Endodermal cell (in vitro differentiated cells): ENCODE data around the gene NUDT9. TPM values are rescaled to one million over a fixed set of nuclear protein-coding genes. Genes with fewer than 3 reads are reported as not detected.
A peak's percentile ranks its signal among the peaks of the same experiment; 100 is the strongest.

Experiments
- DNase-seq: peaks from one replicate; pipeline ENCODE4 v3.0.0-alpha.2; 2017
- H3K27ac ChIP-seq: 2 replicates; pipeline ENCODE4 v1.5.1; 2013; ENCODE audit warnings: mild to moderate bottlenecking, low read depth, low read length, moderate library complexity
- H3K27me3 ChIP-seq: 2 replicates; pipeline ENCODE4 v1.6.1; 2013; ENCODE audit warnings: mild to moderate bottlenecking, low read length, moderate library complexity; ENCODE audit not compliant: insufficient read depth, control insufficient read depth, poor library complexity, severe bottlenecking
- H3K36me3 ChIP-seq: 2 replicates; pipeline ENCODE4 v1.7.0; 2013; ENCODE audit warnings: mild to moderate bottlenecking, low read length, moderate library complexity; ENCODE audit not compliant: control insufficient read depth, insufficient read depth
- H3K4me1 ChIP-seq: one replicate; pipeline ENCODE4 v1.7.0; 2013; ENCODE audit warnings: low read length; ENCODE audit not compliant: control insufficient read depth, insufficient read depth
- H3K4me3 ChIP-seq: 2 replicates; pipeline ENCODE4 v1.5.1; 2013; ENCODE audit warnings: mild to moderate bottlenecking, low read length, moderate library complexity
- H3K9ac ChIP-seq: 2 replicates; pipeline ENCODE4 v1.6.1; 2013; ENCODE audit warnings: mild to moderate bottlenecking, low read length, moderate library complexity; ENCODE audit not compliant: poor library complexity, severe bottlenecking; ENCODE audit errors: extremely low read depth
- H3K9me3 ChIP-seq: 2 replicates; pipeline ENCODE4 v1.6.1; 2013; ENCODE audit warnings: mild to moderate bottlenecking, low read length, moderate library complexity; ENCODE audit not compliant: control insufficient read depth
- H3K27ac Mint-ChIP-seq: 2 replicates; pipeline ENCODE4 v1.8.0; 2020; ENCODE audit warnings: mixed read lengths
- H3K27me3 Mint-ChIP-seq: 2 replicates; pipeline ENCODE4 v1.8.0; 2021; ENCODE audit warnings: mild to moderate bottlenecking, mixed read lengths; ENCODE audit not compliant: insufficient read depth
- H3K36me3 Mint-ChIP-seq: 2 replicates; pipeline ENCODE4 v1.8.0; 2020; ENCODE audit warnings: low read depth, mixed read lengths
- H3K4me1 Mint-ChIP-seq: 2 replicates; pipeline ENCODE4 v1.8.0; 2020; ENCODE audit warnings: mixed read lengths
- H3K4me3 Mint-ChIP-seq: 2 replicates; pipeline ENCODE4 v1.8.0; 2020; ENCODE audit warnings: mild to moderate bottlenecking, moderate library complexity, mixed read lengths
- H3K9me3 Mint-ChIP-seq: 2 replicates; pipeline ENCODE4 v1.8.0; 2020; ENCODE audit warnings: mild to moderate bottlenecking, mixed read lengths
- CTCF ChIP-seq: fragments of 200-600 bp; sonication (generic); conservative IDR thresholded peaks from 2 replicates; pipeline ENCODE4 v1.5.0; 2021; ENCODE audit warnings: antibody characterized with exemption, mild to moderate bottlenecking
- WGBS, 2 experiments: methylation state at CpG; one replicate each; pipeline versions ENCODE4 v1.1.5 to v1.1.7; 2013; ENCODE audit warnings: missing lambda C conversion rate in 2 of 2, mixed read lengths in 1 of 2; ENCODE audit not compliant: insufficient coverage in 1 of 2, insufficient read length in 1 of 2; 5-methylcytosine and 5-hydroxymethylcytosine counted together
- total RNA-seq, 2 donors: library from RNA; stranded (reverse); fragmentation: NEBNext Ultra II Directional in 1 of 2; extraction: Animal tissue kit (Norgen Biotek cat#: 25700) in 1 of 2; gene quantifications; 2 replicates in 1 of 2; 3 replicates in 1 of 2; pipeline ENCODE4 v1.2.1, GENCODE V29; 2021

The NUDT9 gene
- total RNA-seq, 2 donors from 2014 or later, result 23.2 to 28.6 TPM

- no peak overlapping the region for H3K4me3 Mint-ChIP-seq
- TF ChIP-seq CTCF, result no peak
These were observed 80.3 kb downstream of the NUDT9 start for GRCh38 chr4:87502580-87503238.

GRCh38 chr4:87505862-87506261 lies 83.5 kb downstream of the NUDT9 start:
- Mint-ChIP-seq H3K36me3 (no peaks in the 10 kb centered on the region), H3K27ac (no peak overlapping the region), H3K4me1 (no peaks in the 10 kb centered on the region), H3K9me3 (no peaks in the 10 kb centered on the region), H3K27me3 (no peaks in the 10 kb centered on the region), H3K4me3 (no peak overlapping the region)
- Histone ChIP-seq H3K27me3 (no peaks in the 10 kb centered on the region), H3K4me1 (no peaks in the 10 kb centered on the region), H3K4me3 (no peak overlapping the region), H3K9me3 (no peaks in the 10 kb centered on the region), H3K27ac (no peak overlapping the region), H3K9ac (no peak overlapping the region), H3K36me3 (no peaks in the 10 kb centered on the region)
- WGBS, 2 experiments, result 61 to 65% methylated on average over 3 of the region's 3 CpGs
- DNase-seq, result peak; percentile 63
- TF ChIP-seq CTCF, result peak; percentile 65

More at GRCh38 chr4:87502580-87503238, 80.3 kb downstream of the NUDT9 start:
- Mint-ChIP-seq H3K27ac (no peak overlapping the region), H3K27me3 (no peaks in the 10 kb centered on the region), H3K36me3 (no peaks in the 10 kb centered on the region), H3K4me1 (no peaks in the 10 kb centered on the region), H3K9me3 (no peaks in the 10 kb centered on the region)
- Histone ChIP-seq H3K27ac (no peak overlapping the region), H3K9me3 (no peaks in the 10 kb centered on the region), H3K27me3 (no peaks in the 10 kb centered on the region), H3K9ac (no peak overlapping the region), H3K36me3 (no peaks in the 10 kb centered on the region), H3K4me3 (no peak overlapping the region), H3K4me1 (no peaks in the 10 kb centered on the region)
- DNase-seq, result no peak

GRCh38 chr4:87506974-87507701 lies 84.8 kb downstream of the NUDT9 start:
- Histone ChIP-seq H3K27me3 (no peaks in the 10 kb centered on the region), H3K9me3 (no peaks in the 10 kb centered on the region), H3K4me1 (no peaks in the 10 kb centered on the region), H3K4me3 (no peak overlapping the region), H3K9ac (no peak overlapping the region), H3K27ac (no peak overlapping the region), H3K36me3 (no peaks in the 10 kb centered on the region)
- Mint-ChIP-seq H3K27me3 (no peaks in the 10 kb centered on the region), H3K4me3 (no peak overlapping the region), H3K27ac (no peak overlapping the region), H3K4me1 (peaks cover 6% of the 10 kb centered on the region), H3K36me3 (no peaks in the 10 kb centered on the region), H3K9me3 (no peaks in the 10 kb centered on the region)
- 86 to 90% methylated on average over 2 to 4 of the region's 4 CpGs for WGBS, 2 experiments
- DNase-seq, result no peak
- TF ChIP-seq CTCF, result no peak

Other genes with a start within 250 kb of the NUDT9 start
- gene KLHL8, start 202.0 kb upstream of the NUDT9 start, total RNA-seq, result 10 to 100 TPM in 1 of 2 donors, 1 to 10 TPM in 1; 4.3 to 11.2 TPM
- gene HSD17B13, start 99.7 kb upstream of the NUDT9 start, total RNA-seq, result under 1 TPM in 1 of 2 donors, not detected in 1; 0.58 TPM
- 10 to 100 TPM; 18.3 to 22.7 TPM for gene HSD17B11, start 31.4 kb upstream of the NUDT9 start, total RNA-seq
- gene SPARCL1, start 106.8 kb downstream of the NUDT9 start, total RNA-seq, result 1 to 10 TPM in 1 of 2 donors, under 1 TPM in 1; 0.26 to 1.0 TPM
- not detected for gene DSPP, start 186.0 kb downstream of the NUDT9 start, total RNA-seq
- gene DMP1, start 227.7 kb downstream of the NUDT9 start, total RNA-seq, result under 1 TPM in 1 of 2 donors, not detected in 1; 0.09 TPM